HEK293 (cell line): ENCODE measurements around the gene C3orf20.

ENCODE experiments used
- AEBP2 ChIP-seq: fragments of 450-650 bp; formaldehyde crosslinking; IDR thresholded peaks from 2 replicates; pipeline ENCODE4 v1.5.1; 2016; ENCODE audit warnings: missing biosample characterization, missing genetic modification characterization, borderline replicate concordance
- CTCF ChIP-seq: fragments of 450-650 bp; formaldehyde crosslinking; IDR thresholded peaks from 2 replicates; pipeline ENCODE4 v1.5.1; 2016; ENCODE audit warnings: missing biosample characterization, missing genetic modification characterization
- KLF8 ChIP-seq: fragments of 450-650 bp; formaldehyde crosslinking; IDR thresholded peaks from 2 replicates; pipeline ENCODE4 v1.5.1; 2016; ENCODE audit warnings: missing biosample characterization, missing genetic modification characterization
- MZF1 ChIP-seq: fragments of 450-650 bp; formaldehyde crosslinking; IDR thresholded peaks from 2 replicates; pipeline ENCODE4 v1.5.1; 2017; ENCODE audit warnings: missing biosample characterization, missing genetic modification characterization, borderline replicate concordance
- REPIN1 ChIP-seq: fragments of 450-650 bp; formaldehyde crosslinking; IDR thresholded peaks from 2 replicates; pipeline ENCODE4 v1.5.1; 2017; ENCODE audit warnings: missing biosample characterization, missing genetic modification characterization, low read depth
- ZBTB20 ChIP-seq: fragments of 450-650 bp; formaldehyde crosslinking; IDR thresholded peaks from 2 replicates; pipeline ENCODE4 v1.5.1; 2016; ENCODE audit warnings: missing biosample characterization, missing genetic modification characterization
- ZBTB8A ChIP-seq: fragments of 450-650 bp; formaldehyde crosslinking; IDR thresholded peaks from 2 replicates; pipeline ENCODE4 v1.5.1; 2016; ENCODE audit warnings: missing biosample characterization, missing genetic modification characterization
- ZFHX2 ChIP-seq: fragments of 450-650 bp; formaldehyde crosslinking; conservative IDR thresholded peaks from 2 replicates; pipeline ENCODE4 v1.5.1; 2016; ENCODE audit warnings: missing biosample characterization, missing genetic modification characterization
- ZNF560 ChIP-seq: fragments of 450-650 bp; formaldehyde crosslinking; IDR thresholded peaks from 2 replicates; pipeline ENCODE4 v1.5.1; 2017; ENCODE audit warnings: missing biosample characterization, missing genetic modification characterization, borderline replicate concordance
- ZSCAN30 ChIP-seq: fragments of 450-650 bp; IDR thresholded peaks from 2 replicates; pipeline ENCODE4 v1.5.1; 2018; ENCODE audit warnings: missing biosample characterization, mild to moderate bottlenecking, missing genetic modification characterization, moderate library complexity

GRCh38 chr3:14698601-14699244, 23.8 kb downstream of the C3orf20 start:
- TF ChIP-seq CTCF (tag by site-specific recombination) (no peak), AEBP2 (tag by site-specific recombination) (no peak), ZBTB20 (tag by site-specific recombination) (no peak), REPIN1 (tag by site-specific recombination) (no peak), ZBTB8A (tag by site-specific recombination) (no peak), ZFHX2 (tag by site-specific recombination) (no peak), ZNF560 (tag by site-specific recombination) (no peak), ZSCAN30 (tag by site-specific recombination) (no peak), KLF8 (tag by site-specific recombination) (no peak), MZF1 (tag by site-specific recombination) (no peak)
